WTC11 (cell line): ENCODE measurements around the gene TBPL2.

Experiments used
- ESRRA ChIP-seq: sonication (generic); formaldehyde crosslinking; IDR thresholded peaks from 2 replicates; pipeline ENCODE4 v1.8.1; 2022; ENCODE audit warnings: mild to moderate bottlenecking, missing genetic modification reagents, borderline replicate concordance
- NFYB ChIP-seq: sonication (generic); formaldehyde crosslinking; conservative IDR thresholded peaks from 2 replicates; pipeline ENCODE4 v1.8.0; 2022; ENCODE audit warnings: low read depth, missing genetic modification reagents
- TP53 ChIP-seq: sonication (generic); formaldehyde crosslinking; IDR thresholded peaks from 2 replicates; pipeline ENCODE4 v1.8.1; 2023; ENCODE audit warnings: mild to moderate bottlenecking, missing genetic modification reagents
- USF2 ChIP-seq: sonication (generic); formaldehyde crosslinking; IDR thresholded peaks from 2 replicates; pipeline ENCODE4 v1.8.1; 2023; ENCODE audit warnings: mild to moderate bottlenecking, missing genetic modification reagents, moderate library complexity
- ZNF281 ChIP-seq: sonication (generic); formaldehyde crosslinking; IDR thresholded peaks from 2 replicates; pipeline ENCODE4 v1.8.0; 2023; ENCODE audit warnings: mild to moderate bottlenecking, missing genetic modification reagents
- TF ChIP-seq, protein P1 (sequence below): fragments of 200-600 bp; IDR thresholded peaks from 2 replicates; pipeline ENCODE4 v1.8.0; 2022; ENCODE audit warnings: antibody characterized with exemption
- TF ChIP-seq, protein P2 (sequence below): sonication (generic); formaldehyde crosslinking; IDR thresholded peaks from 2 replicates; pipeline ENCODE4 v1.8.1; 2022; ENCODE audit warnings: missing genetic modification reagents, borderline replicate concordance
- TF ChIP-seq, protein P3 (sequence below): sonication (generic); formaldehyde crosslinking; conservative IDR thresholded peaks from 2 replicates; pipeline ENCODE4 v1.8.1; 2023; ENCODE audit warnings: mild to moderate bottlenecking, low read depth, missing genetic modification reagents, moderate library complexity

DNA sequence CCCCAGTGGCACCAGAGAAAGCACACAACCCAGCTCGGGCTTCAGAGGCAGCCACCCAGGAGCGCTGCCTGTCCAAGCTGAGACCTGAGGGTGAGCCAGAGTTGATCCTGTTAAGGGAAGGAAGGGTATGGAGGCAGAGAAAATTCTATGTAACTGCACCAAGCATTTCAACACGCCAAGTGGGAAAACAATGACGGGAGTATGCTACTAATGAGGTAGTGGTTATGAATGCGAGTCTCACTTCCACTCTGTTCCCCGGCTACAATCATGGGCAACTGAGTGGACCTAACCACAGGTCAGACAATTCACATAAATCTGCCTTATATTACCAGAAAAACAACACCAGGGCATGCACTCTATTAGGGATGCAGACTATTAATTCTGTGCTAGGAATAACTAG lies 38.7 kb downstream of the TBPL2 start:
- TF ChIP-seq, protein P1, sequence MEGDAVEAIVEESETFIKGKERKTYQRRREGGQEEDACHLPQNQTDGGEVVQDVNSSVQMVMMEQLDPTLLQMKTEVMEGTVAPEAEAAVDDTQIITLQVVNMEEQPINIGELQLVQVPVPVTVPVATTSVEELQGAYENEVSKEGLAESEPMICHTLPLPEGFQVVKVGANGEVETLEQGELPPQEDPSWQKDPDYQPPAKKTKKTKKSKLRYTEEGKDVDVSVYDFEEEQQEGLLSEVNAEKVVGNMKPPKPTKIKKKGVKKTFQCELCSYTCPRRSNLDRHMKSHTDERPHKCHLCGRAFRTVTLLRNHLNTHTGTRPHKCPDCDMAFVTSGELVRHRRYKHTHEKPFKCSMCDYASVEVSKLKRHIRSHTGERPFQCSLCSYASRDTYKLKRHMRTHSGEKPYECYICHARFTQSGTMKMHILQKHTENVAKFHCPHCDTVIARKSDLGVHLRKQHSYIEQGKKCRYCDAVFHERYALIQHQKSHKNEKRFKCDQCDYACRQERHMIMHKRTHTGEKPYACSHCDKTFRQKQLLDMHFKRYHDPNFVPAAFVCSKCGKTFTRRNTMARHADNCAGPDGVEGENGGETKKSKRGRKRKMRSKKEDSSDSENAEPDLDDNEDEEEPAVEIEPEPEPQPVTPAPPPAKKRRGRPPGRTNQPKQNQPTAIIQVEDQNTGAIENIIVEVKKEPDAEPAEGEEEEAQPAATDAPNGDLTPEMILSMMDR, result no peak
- no peak for TF ChIP-seq ZNF281 (CRISPR knock-in tag)
- no peak for TF ChIP-seq NFYB (CRISPR knock-in tag)
- TF ChIP-seq, protein P2, sequence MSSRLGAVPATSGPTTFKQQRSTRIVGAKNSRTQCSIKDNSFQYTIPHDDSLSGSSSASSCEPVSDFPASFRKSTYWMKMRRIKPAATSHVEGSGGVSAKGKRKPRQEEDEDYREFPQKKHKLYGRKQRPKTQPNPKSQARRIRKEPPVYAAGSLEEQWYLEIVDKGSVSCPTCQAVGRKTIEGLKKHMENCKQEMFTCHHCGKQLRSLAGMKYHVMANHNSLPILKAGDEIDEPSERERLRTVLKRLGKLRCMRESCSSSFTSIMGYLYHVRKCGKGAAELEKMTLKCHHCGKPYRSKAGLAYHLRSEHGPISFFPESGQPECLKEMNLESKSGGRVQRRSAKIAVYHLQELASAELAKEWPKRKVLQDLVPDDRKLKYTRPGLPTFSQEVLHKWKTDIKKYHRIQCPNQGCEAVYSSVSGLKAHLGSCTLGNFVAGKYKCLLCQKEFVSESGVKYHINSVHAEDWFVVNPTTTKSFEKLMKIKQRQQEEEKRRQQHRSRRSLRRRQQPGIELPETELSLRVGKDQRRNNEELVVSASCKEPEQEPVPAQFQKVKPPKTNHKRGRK (CRISPR knock-in tag), result no peak
- TF ChIP-seq, protein P3, sequence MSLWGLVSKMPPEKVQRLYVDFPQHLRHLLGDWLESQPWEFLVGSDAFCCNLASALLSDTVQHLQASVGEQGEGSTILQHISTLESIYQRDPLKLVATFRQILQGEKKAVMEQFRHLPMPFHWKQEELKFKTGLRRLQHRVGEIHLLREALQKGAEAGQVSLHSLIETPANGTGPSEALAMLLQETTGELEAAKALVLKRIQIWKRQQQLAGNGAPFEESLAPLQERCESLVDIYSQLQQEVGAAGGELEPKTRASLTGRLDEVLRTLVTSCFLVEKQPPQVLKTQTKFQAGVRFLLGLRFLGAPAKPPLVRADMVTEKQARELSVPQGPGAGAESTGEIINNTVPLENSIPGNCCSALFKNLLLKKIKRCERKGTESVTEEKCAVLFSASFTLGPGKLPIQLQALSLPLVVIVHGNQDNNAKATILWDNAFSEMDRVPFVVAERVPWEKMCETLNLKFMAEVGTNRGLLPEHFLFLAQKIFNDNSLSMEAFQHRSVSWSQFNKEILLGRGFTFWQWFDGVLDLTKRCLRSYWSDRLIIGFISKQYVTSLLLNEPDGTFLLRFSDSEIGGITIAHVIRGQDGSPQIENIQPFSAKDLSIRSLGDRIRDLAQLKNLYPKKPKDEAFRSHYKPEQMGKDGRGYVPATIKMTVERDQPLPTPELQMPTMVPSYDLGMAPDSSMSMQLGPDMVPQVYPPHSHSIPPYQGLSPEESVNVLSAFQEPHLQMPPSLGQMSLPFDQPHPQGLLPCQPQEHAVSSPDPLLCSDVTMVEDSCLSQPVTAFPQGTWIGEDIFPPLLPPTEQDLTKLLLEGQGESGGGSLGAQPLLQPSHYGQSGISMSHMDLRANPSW (CRISPR knock-in tag), result no peak
- no peak for TF ChIP-seq TP53
- TF ChIP-seq ESRRA (CRISPR knock-in tag), result no peak
- no peak for TF ChIP-seq USF2
